Esophagus squamous epithelium (tissue), 5 donors: Measurements from ENCODE around the gene HSD17B2. TPM values are rescaled to one million over a fixed set of nuclear protein-coding genes. Genes with fewer than 3 reads are reported as not detected.

Experiments
- DNase-seq: peaks from one replicate; lab custom pipeline; 2025; lab: John Stamatoyannopoulos, UW
- H3K27ac ChIP-seq, 4 donors: fragments of 200-600 bp; sonication (generic); one replicate each; pipeline ENCODE4 v1.5.1; 2016 to 2019; ENCODE audit warnings: mild to moderate bottlenecking in 1 of 4
- H3K27me3 ChIP-seq, 4 donors: fragments of 200-600 bp; sonication (generic); 1 replicate in 3 of 4; 2 replicates in 1 of 4; pipeline versions ENCODE4 v1.5.1 to v1.6.0; 2017 to 2021; ENCODE audit warnings: antibody characterized with exemption in 1 of 4
- H3K36me3 ChIP-seq, 3 donors: fragments of 200-600 bp; sonication (generic); one replicate each; pipeline ENCODE4 v1.5.1; 2016 to 2019
- H3K4me1 ChIP-seq, 3 donors: fragments of 200-600 bp; sonication (generic); one replicate each; pipeline ENCODE4 v1.5.1; 2017 to 2019
- H3K4me3 ChIP-seq, 4 donors: fragments of 200-600 bp; sonication (generic); 1 replicate in 3 of 4; 2 replicates in 1 of 4; pipeline ENCODE4 v1.5.1; 2016 to 2019; ENCODE audit warnings: mild to moderate bottlenecking in 2 of 4, moderate library complexity in 1 of 4
- H3K9me3 ChIP-seq, 3 donors: fragments of 200-600 bp; sonication (generic); one replicate each; pipeline ENCODE4 v1.5.1; 2016 to 2019
- POLR2A ChIP-seq, 4 donors: fragments of 450-650 bp; IDR thresholded peaks; one replicate each; pipeline ENCODE4 v1.6.1; 2017; ENCODE audit warnings: antibody characterized with exemption in 4 of 4, mild to moderate bottlenecking in 4 of 4, moderate library complexity in 3 of 4
- WGBS, 2 donors: methylation state at CpG; one replicate each; pipeline ENCODE4 v1.1.5; 2018; 5-methylcytosine and 5-hydroxymethylcytosine counted together
- intact Hi-C: fragments of 100-400 bp; cut with DNase I; formaldehyde crosslinking; loops from one replicate; pipeline ENCODE4 v1.15.0; 2022
- total RNA-seq, 4 donors: library from RNA; depleted of rRNA; stranded (reverse); fragments of >200 nt; gene quantifications; one replicate each; pipeline ENCODE4 v1.1.0, GENCODE V29; 2016
- TF ChIP-seq, protein P1 (sequence below), 6 experiments: fragments of 450-650 bp in 4 of 6; fragments of 200-600 bp in 2 of 6; sonication (generic) in 2 of 6; IDR thresholded peaks; one replicate each; pipeline ENCODE4 v1.5.1; 2016 to 2019; ENCODE audit warnings: antibody characterized with exemption in 6 of 6, mild to moderate bottlenecking in 4 of 6, moderate library complexity in 4 of 6
- donor health status: DM: yes; HTN: yes; CAD: no.

HSD17B2 gene, protein sequence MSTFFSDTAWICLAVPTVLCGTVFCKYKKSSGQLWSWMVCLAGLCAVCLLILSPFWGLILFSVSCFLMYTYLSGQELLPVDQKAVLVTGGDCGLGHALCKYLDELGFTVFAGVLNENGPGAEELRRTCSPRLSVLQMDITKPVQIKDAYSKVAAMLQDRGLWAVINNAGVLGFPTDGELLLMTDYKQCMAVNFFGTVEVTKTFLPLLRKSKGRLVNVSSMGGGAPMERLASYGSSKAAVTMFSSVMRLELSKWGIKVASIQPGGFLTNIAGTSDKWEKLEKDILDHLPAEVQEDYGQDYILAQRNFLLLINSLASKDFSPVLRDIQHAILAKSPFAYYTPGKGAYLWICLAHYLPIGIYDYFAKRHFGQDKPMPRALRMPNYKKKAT
- total RNA-seq = 1 to 10 TPM in 3 of 4 donors, under 1 TPM in 1; 0.72 to 5.1 (median 2.5) TPM

DNA sequence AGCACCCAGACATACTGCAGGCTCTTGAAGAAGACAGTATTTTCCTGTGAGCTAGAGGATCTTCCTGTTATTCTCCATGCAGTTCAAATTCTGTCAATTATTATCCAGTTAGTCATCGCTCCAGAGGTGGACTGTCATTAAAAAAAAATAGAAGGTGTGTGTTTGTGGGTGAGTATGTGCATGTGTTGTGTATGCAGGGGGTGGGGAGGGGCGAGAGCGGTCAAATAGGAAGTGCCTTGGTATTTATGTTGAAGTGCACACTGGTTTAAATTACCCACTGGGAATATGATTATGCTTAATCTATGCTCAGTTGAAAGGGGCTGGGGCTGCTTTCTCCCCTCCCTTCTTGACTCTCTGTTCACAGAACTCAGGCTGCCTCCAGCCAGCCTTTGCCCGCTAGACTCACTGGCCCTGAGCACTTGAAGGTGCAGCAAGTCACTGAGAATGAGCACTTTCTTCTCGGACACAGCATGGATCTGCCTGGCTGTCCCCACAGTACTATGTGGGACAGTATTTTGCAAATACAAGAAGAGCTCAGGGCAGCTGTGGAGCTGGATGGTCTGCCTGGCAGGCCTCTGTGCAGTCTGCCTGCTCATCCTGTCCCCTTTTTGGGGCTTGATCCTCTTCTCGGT, at the start of gene HSD17B2:
HSD17B2 (plus strand) TSS at position 273 of the 632 bp plus-strand sequence; CDS start at position 445, 172 bp downstream.
- Histone ChIP-seq H3K4me1 (peaks cover 0 to 37% (median 11%) of the 10 kb centered on the region in 3 donors), H3K36me3 (no peaks in the 10 kb centered on the region), H3K27me3 (no peaks in the 10 kb centered on the region), H3K4me3 (peak within 1 kb of the TSS in 2 of 4 donors; percentile 25 to 26), H3K9me3 (no peaks in the 10 kb centered on the region), H3K27ac (peak within 1 kb of the TSS in 3 of 4 donors; percentile 44 to 68 (median 62))
- 39 to 55% methylated on average over 5 to 6 of the region's 6 CpGs for WGBS, 2 donors
- TF ChIP-seq, protein P1, sequence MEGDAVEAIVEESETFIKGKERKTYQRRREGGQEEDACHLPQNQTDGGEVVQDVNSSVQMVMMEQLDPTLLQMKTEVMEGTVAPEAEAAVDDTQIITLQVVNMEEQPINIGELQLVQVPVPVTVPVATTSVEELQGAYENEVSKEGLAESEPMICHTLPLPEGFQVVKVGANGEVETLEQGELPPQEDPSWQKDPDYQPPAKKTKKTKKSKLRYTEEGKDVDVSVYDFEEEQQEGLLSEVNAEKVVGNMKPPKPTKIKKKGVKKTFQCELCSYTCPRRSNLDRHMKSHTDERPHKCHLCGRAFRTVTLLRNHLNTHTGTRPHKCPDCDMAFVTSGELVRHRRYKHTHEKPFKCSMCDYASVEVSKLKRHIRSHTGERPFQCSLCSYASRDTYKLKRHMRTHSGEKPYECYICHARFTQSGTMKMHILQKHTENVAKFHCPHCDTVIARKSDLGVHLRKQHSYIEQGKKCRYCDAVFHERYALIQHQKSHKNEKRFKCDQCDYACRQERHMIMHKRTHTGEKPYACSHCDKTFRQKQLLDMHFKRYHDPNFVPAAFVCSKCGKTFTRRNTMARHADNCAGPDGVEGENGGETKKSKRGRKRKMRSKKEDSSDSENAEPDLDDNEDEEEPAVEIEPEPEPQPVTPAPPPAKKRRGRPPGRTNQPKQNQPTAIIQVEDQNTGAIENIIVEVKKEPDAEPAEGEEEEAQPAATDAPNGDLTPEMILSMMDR (IDR thresholded peaks at IDR 0.05) = no peak
- no peak for TF ChIP-seq POLR2A (IDR thresholded peaks at IDR 0.05)
- intact Hi-C loops = loop anchor here (5.0 kb wide), 1 partner anchor 192 kb away; no protein-coding TSS in a partner anchor
- DNase-seq = no peak

DNA sequence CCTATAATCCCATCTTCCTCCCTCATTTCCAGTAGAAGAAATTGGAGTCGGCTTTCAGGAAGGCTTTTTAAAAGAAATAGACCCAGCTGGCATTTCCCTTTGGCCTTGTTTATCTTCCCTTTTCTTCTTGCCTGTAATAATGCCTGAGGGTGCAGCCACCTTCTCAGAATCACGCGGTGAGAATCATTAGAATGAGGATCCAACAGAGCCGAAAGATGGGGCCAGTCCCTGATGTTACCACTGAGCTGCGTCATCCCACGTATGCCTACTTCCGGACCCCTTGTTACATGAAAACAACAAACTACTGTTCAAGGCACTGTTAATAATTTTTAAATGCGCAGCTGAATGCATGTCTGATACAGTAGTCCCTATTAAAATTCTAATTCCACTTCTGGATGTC, 47.9 kb upstream of the HSD17B2 start:
- H3K36me3 ChIP-seq = no peaks in the 10 kb centered on the region
- no peak for TF ChIP-seq POLR2A (IDR thresholded peaks at IDR 0.05)
- TF ChIP-seq, protein P1 (IDR thresholded peaks at IDR 0.05) = no peak
- 84% methylated on average over 8 of the region's 8 CpGs for WGBS, 2 donors
- DNase-seq = no peak
- H3K27ac ChIP-seq = no peak overlapping the region
- intact Hi-C loops = no loop called here
- H3K27me3 ChIP-seq = no peaks in the 10 kb centered on the region
- H3K4me1 ChIP-seq = no peaks in the 10 kb centered on the region
- H3K9me3 ChIP-seq = no peaks in the 10 kb centered on the region
- H3K4me3 ChIP-seq = no peak overlapping the region

DNA sequence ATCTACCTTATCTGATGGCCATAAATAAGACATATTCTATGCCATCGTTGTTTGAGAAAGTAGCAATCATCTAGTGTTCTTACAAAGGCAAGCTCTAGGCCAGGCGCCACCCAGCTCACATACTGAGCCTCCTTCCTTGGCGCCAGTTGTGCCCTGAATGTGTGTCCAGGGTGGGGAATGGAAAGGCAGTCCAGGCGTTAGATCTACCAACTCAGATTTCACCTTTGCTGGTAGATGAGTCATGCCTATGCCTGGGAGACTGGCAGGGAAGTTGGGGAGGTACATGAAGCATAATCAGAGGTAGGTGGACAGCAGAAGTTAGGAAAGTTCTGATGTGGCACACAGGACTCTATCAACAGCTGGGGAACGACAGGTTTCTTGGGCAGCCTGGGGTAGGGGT, 47.3 kb upstream of the HSD17B2 start:
- no peaks in the 10 kb centered on the region for H3K4me1 ChIP-seq
- H3K9me3 ChIP-seq = no peaks in the 10 kb centered on the region
- H3K36me3 ChIP-seq = no peaks in the 10 kb centered on the region
- TF ChIP-seq, protein P1 (IDR thresholded peaks at IDR 0.05) = no peak
- TF ChIP-seq POLR2A (IDR thresholded peaks at IDR 0.05) = no peak
- DNase-seq = no peak
- no peak overlapping the region for H3K4me3 ChIP-seq
- H3K27me3 ChIP-seq = no peaks in the 10 kb centered on the region
- H3K27ac ChIP-seq = no peak overlapping the region
- 47 to 51% methylated on average over 4 to 5 of the region's 5 CpGs for WGBS, 2 donors
- intact Hi-C loops = no loop called here

DNA sequence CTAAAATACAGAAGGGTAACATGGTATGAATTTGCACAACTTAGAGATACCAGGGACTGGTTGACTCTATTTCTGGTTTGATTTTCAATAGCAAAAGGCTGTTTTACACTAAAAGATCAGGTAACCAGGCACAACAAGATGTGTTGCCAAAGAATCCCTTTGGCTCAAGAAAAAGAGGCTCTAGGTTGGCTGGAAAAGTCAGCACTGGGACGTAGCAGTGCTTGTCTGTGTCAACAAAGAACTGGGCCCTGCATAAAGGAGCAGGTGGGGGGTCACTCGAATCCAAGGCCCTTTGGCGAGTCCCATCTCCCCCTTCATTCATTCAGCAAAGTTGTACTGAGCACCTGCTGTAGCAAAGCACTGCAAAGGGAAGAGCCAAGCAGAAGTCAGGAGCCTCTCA, 42.2 kb upstream of the HSD17B2 start:
- TF ChIP-seq POLR2A (IDR thresholded peaks at IDR 0.05) = no peak
- TF ChIP-seq, protein P1 (IDR thresholded peaks at IDR 0.05) = no peak
- intact Hi-C loops = no loop called here
- WGBS, 2 donors = 68 to 71% methylated on average over 3 of the region's 3 CpGs
- no peak for DNase-seq
- Histone ChIP-seq H3K4me1 (peaks cover 0 to 19% (median 16%) of the 10 kb centered on the region in 3 donors), H3K27ac (no peak overlapping the region), H3K27me3 (no peaks in the 10 kb centered on the region), H3K9me3 (no peaks in the 10 kb centered on the region), H3K36me3 (no peaks in the 10 kb centered on the region), H3K4me3 (no peak overlapping the region)

DNA sequence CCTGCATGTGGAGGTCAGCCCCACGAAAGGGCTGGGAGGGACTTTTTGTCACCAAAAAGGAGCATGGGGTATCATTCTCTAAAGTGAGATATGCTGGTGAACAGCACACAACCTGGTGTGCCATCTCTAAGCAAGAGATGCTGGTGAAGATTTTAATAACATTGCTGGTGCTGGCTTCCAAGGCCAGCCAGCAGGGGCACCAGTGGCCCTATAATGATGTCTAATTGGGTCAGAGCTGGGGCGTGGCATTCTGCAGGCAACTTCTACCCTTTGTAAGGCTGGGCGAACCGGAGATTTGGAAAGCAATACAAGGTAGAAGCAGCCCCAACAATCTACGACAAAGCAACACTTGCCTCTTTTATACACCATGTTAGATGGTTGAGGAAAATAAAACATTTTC, 40.6 kb upstream of the HSD17B2 start:
- Histone ChIP-seq H3K27me3 (no peaks in the 10 kb centered on the region), H3K4me1 (peaks cover 0 to 22% (median 16%) of the 10 kb centered on the region in 3 donors), H3K36me3 (peaks cover 0 to 11% (median 0%) of the 10 kb centered on the region in 3 donors), H3K4me3 (no peak overlapping the region), H3K27ac (no peak overlapping the region), H3K9me3 (no peaks in the 10 kb centered on the region)
- 87 to 92% methylated on average over 5 of the region's 5 CpGs for WGBS, 2 donors
- intact Hi-C loops = no loop called here
- DNase-seq = no peak
- TF ChIP-seq, protein P1 (IDR thresholded peaks at IDR 0.05) = peak in 2 of 6 experiments; percentile 21 to 48
- no peak for TF ChIP-seq POLR2A (IDR thresholded peaks at IDR 0.05)
